ENCODE data around the gene OR8H2. TPM values are rescaled to one million over a fixed set of nuclear protein-coding genes. Genes with fewer than 3 reads are reported as not detected.
"Not testable (repeated sequence)": the region's sequence is repeated elsewhere in the genome, so short reads cannot be mapped to it uniquely, and the experiment has no call there.

Gene OR8H2, protein sequence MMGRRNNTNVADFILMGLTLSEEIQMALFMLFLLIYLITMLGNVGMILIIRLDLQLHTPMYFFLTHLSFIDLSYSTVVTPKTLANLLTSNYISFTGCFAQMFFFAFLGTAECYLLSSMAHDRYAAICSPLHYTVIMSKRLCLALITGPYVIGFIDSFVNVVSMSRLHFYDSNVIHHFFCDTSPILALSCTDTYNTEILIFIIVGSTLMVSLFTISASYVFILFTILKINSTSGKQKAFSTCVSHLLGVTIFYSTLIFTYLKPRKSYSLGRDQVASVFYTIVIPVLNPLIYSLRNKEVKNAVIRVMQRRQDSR
- not detected in 2 replicates for polyA plus RNA-seq (2012; rRNA removed)
- polyA plus RNA-seq (2012; cell fraction: cytosol; rRNA removed) = not detected in 2 replicates
- polyA plus RNA-seq (2012; cell fraction: nucleus; rRNA removed) = not detected in 2 replicates

DNA sequence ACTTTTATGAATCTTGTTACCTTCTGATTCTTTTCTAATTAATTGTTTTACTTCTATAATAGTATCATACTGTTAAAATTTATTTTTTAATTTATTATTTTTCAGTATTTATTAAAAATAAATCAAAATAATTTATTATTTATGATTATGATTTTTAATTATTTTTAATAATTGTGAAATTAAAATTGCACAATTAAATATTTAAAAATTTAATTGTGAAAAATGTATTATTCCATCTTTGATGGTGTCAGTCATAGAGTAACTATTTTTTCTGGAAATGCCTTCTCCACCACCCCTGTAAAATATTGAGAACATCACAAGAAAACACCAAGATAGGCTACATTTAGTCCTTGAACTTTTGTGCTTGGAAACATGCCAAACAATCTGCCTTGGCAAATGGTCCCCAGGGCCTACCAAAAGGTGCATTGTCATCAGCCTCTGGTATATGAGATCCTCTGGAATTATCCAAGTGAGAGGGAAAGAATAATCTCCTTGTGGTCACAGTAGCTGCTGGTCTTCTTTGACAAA is at the start of gene OR8H2:
Gene OR8H2, plus strand, starts transcription at position 478 of the 528 bp plus-strand sequence. CDS start 1,356 bp downstream, outside the sequence.
- DNase-seq = no peak

DNA sequence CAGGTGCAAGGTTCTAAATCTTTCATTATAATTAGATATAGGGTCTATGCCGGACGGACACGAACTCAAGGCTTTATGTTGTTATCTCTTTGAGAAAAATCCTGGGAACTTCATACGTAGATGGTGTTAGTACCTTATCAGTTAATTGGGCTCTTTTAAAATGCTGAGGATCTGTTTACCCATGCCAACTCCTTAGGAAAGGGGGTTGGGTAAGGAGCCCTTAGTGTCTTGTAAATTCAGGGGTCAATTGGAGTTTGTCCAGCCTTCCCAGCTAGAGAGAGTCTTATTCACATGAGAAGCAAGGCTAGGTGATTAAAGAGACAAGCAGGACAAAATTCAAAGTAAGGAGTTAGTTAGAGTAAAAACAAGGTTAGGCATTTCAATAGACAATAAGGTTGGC is 47.1 kb upstream of the OR8H2 start:
- 0% methylated on average over 4 of the region's 4 CpGs for WGBS (ENCODE audit: low lambda C conversion rate)
- H3K4me3 ChIP-seq (ENCODE audit: low read depth in 2 of 2, low read length in 1 of 2); DNase-seq; H3K36me3 ChIP-seq (replicated peaks in 1 of 2; ENCODE audit: control insufficient read depth in 1 of 2, insufficient read depth in 2 of 2, low read length in 1 of 2); H3K27ac ChIP-seq (ENCODE audit: low read depth in 2 of 2, low read length in 1 of 2); H3K9me3 ChIP-seq; CTCF ChIA-PET; H3K9ac ChIP-seq; POLR2A ChIA-PET; H3F3A ChIP-seq (replicated peaks; ENCODE audit: insufficient read depth); H4K20me1 ChIP-seq (ENCODE audit: insufficient read depth); H3K27me3 ChIP-seq (ENCODE audit: insufficient read depth); H3K4me2 ChIP-seq; H2AFZ ChIP-seq (ENCODE audit: low read depth); H3K4me1 ChIP-seq (ENCODE audit: control insufficient read depth in 1 of 2, insufficient read depth in 2 of 2, low read depth in 1 of 2, low read length in 1 of 2); H3K9me2 ChIP-seq; H3K79me2 ChIP-seq (ENCODE audit: insufficient read depth): not testable (repeated sequence)

More for the DNA sequence above, at the start of gene OR8H2:
- Histone ChIP-seq H3K4me3 (ENCODE audit: low read depth in 2 of 2, low read length in 1 of 2) (no peak within 1 kb of the TSS), H3K9me2 (no peaks in the 10 kb centered on the region), H3K27ac (ENCODE audit: low read depth in 2 of 2, low read length in 1 of 2) (no peak within 1 kb of the TSS), H3F3A (replicated peaks; ENCODE audit: insufficient read depth) (no peaks in the 10 kb centered on the region), H3K9ac (no peak within 1 kb of the TSS), H3K4me2 (no peak within 1 kb of the TSS), H3K27me3 (ENCODE audit: insufficient read depth) (no peaks in the 10 kb centered on the region), H3K9me3 (no peaks in the 10 kb centered on the region; the same call in 1 of the 2 replicates), H3K4me1 (ENCODE audit: control insufficient read depth in 1 of 2, insufficient read depth in 2 of 2, low read depth in 1 of 2, low read length in 1 of 2) (no peaks in the 10 kb centered on the region), H2AFZ (ENCODE audit: low read depth) (no peak within 1 kb of the TSS), H3K36me3 (replicated peaks in 1 of 2; ENCODE audit: control insufficient read depth in 1 of 2, insufficient read depth in 2 of 2, low read length in 1 of 2) (no peaks in the 10 kb centered on the region), H3K79me2 (ENCODE audit: insufficient read depth) (no peaks in the 10 kb centered on the region), H4K20me1 (ENCODE audit: insufficient read depth) (no peaks in the 10 kb centered on the region)
- TF ChIP-seq, protein P1, sequence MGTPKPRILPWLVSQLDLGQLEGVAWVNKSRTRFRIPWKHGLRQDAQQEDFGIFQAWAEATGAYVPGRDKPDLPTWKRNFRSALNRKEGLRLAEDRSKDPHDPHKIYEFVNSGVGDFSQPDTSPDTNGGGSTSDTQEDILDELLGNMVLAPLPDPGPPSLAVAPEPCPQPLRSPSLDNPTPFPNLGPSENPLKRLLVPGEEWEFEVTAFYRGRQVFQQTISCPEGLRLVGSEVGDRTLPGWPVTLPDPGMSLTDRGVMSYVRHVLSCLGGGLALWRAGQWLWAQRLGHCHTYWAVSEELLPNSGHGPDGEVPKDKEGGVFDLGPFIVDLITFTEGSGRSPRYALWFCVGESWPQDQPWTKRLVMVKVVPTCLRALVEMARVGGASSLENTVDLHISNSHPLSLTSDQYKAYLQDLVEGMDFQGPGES (IDR thresholded peaks at IDR 0.05; ENCODE audit: low read depth, low read length) = no peak
- TF ChIP-seq MXI1 (IDR thresholded peaks at IDR 0.05; ENCODE audit: low read depth, low read length) (no peak), TCF12 (IDR thresholded peaks at IDR 0.05) (no peak), NRF1 (IDR thresholded peaks at IDR 0.05; ENCODE audit: low read depth, low read length) (no peak), SMC3 (IDR thresholded peaks at IDR 0.05; ENCODE audit: low read depth, low read length) (no peak), FOSL2 (IDR thresholded peaks at IDR 0.05; ENCODE audit: borderline replicate concordance, low read depth) (no peak), TAF1 (IDR thresholded peaks at IDR 0.05; ENCODE audit: borderline replicate concordance, low read depth, low read length) (no peak), GABPA (IDR thresholded peaks at IDR 0.05; ENCODE audit: low read depth) (no peak)
- ChIA-PET CTCF (no interaction called here), POLR2A (no interaction called here)

DNA sequence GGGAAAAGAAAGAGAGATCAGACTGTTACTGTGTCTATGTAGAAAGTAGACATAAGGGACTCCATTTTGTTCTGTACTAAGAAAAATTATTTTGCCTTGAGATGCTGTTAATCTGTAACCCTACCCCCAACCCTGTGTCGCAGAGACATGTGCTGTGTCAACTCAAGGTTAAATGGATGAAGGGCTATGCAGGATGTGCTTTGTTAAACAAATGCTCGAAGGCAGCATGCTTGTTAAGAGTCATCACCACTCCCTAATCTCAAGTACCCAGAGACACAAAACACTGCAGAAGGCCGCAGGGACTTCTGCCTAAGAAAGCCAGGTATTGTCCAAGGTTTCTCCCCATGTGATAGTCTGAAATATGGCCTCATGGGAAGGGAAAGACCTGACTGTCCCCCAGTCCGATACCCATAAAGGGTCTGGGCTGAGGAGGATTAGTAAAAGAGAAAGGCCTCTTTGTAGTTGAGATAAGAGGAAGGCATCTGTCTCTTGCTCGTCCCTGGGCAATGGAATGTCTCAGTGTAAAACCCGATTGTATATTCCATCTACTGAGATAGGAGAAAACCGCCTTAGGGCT is 45.7 kb upstream of the OR8H2 start:
- H3K4me3 ChIP-seq (ENCODE audit: low read depth in 2 of 2, low read length in 1 of 2); H3K9me3 ChIP-seq; H3K27me3 ChIP-seq (ENCODE audit: insufficient read depth); H3K79me2 ChIP-seq (ENCODE audit: insufficient read depth); H3K36me3 ChIP-seq (replicated peaks in 1 of 2; ENCODE audit: control insufficient read depth in 1 of 2, insufficient read depth in 2 of 2, low read length in 1 of 2); POLR2A ChIA-PET; DNase-seq; H3K4me1 ChIP-seq (ENCODE audit: control insufficient read depth in 1 of 2, insufficient read depth in 2 of 2, low read depth in 1 of 2, low read length in 1 of 2); H4K20me1 ChIP-seq (ENCODE audit: insufficient read depth); H3F3A ChIP-seq (replicated peaks; ENCODE audit: insufficient read depth); H3K9me2 ChIP-seq; H3K4me2 ChIP-seq; CTCF ChIA-PET; H3K27ac ChIP-seq (ENCODE audit: low read depth in 2 of 2, low read length in 1 of 2); H3K9ac ChIP-seq; H2AFZ ChIP-seq (ENCODE audit: low read depth): not testable (repeated sequence)
- WGBS (ENCODE audit: low lambda C conversion rate) = 2% methylated on average over 7 of the region's 7 CpGs

DNA sequence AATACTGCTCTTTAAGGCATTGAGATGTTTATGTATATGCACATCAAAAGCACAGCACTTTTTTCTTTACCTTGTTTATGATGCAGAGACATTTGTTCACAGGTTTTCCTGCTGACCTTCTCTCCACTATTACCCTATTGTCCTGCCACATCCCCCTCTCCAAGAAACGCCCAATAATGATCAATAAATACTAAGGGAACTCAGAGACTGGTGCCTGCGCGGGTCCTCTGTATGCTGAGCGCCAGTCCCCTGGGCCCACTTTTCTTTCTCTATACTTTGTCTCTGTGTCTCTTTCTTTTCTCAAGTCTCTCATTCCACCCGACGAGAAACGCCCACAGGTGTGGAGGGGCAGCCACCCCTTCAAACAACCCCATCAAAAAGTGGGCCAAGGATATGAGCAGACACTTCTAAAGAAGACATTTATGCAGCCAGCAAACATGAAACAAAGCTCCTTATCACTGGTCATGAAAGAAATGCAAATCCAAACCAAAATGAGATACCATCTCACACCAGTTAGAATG is 45.2 kb upstream of the OR8H2 start:
- H3K27me3 ChIP-seq (ENCODE audit: insufficient read depth); H3K9me3 ChIP-seq; H3K36me3 ChIP-seq (replicated peaks in 1 of 2; ENCODE audit: control insufficient read depth in 1 of 2, insufficient read depth in 2 of 2, low read length in 1 of 2); H3K9me2 ChIP-seq; H4K20me1 ChIP-seq (ENCODE audit: insufficient read depth); H3K4me3 ChIP-seq (ENCODE audit: low read depth in 2 of 2, low read length in 1 of 2); H3K79me2 ChIP-seq (ENCODE audit: insufficient read depth); POLR2A ChIA-PET; H2AFZ ChIP-seq (ENCODE audit: low read depth); DNase-seq; H3K27ac ChIP-seq (ENCODE audit: low read depth in 2 of 2, low read length in 1 of 2); H3K4me2 ChIP-seq; H3F3A ChIP-seq (replicated peaks; ENCODE audit: insufficient read depth); CTCF ChIA-PET; H3K4me1 ChIP-seq (ENCODE audit: control insufficient read depth in 1 of 2, insufficient read depth in 2 of 2, low read depth in 1 of 2, low read length in 1 of 2); H3K9ac ChIP-seq: not testable (repeated sequence)
- 16% methylated on average over 7 of the region's 7 CpGs for WGBS (ENCODE audit: low lambda C conversion rate)
